Neuronal stem cell (in vitro differentiated cells): ENCODE data around the gene PANX1.

ENCODE experiments used
- DNase-seq: peaks from one replicate; pipeline ENCODE4 v3.0.0-alpha.2; 2013; ENCODE audit warnings: low spot score
- H2AFZ ChIP-seq: one replicate; pipeline ENCODE4 v1.6.1; 2013; ENCODE audit warnings: mild to moderate bottlenecking, low read length, inconsistent platforms
- H2AK5ac ChIP-seq: 2 replicates; pipeline ENCODE4 v1.6.1; 2013; ENCODE audit warnings: low read depth, mild to moderate bottlenecking, inconsistent platforms, low read length, moderate library complexity, mixed read lengths
- H2BK120ac ChIP-seq: 2 replicates; pipeline ENCODE4 v1.6.1; 2013; ENCODE audit warnings: low read depth, mild to moderate bottlenecking, inconsistent platforms, low read length, moderate library complexity, mixed read lengths
- H2BK12ac ChIP-seq: one replicate; pipeline ENCODE4 v1.6.1; 2013; ENCODE audit warnings: low read length, inconsistent platforms
- H2BK15ac ChIP-seq: 2 replicates; pipeline ENCODE4 v1.6.1; 2013; ENCODE audit warnings: mild to moderate bottlenecking, low read length, inconsistent platforms, mixed read lengths
- H2BK5ac ChIP-seq: one replicate; pipeline ENCODE4 v1.6.1; 2013; ENCODE audit warnings: inconsistent platforms, mild to moderate bottlenecking, low read length, moderate library complexity
- H3K14ac ChIP-seq: one replicate; pipeline ENCODE4 v1.6.1; 2013; ENCODE audit warnings: low read length, inconsistent platforms
- H3K18ac ChIP-seq: 2 replicates; pipeline ENCODE4 v1.6.1; 2013; ENCODE audit warnings: low read length, inconsistent platforms
- H3K23ac ChIP-seq: 2 replicates; pipeline ENCODE4 v1.6.1; 2013; ENCODE audit warnings: low read depth, mild to moderate bottlenecking, mixed read lengths, low read length, inconsistent platforms; ENCODE audit not compliant: poor library complexity
- H3K27ac ChIP-seq: replicated peaks from 3 replicates; pipeline ENCODE4 v1.5.1; 2013; ENCODE audit warnings: low read length, inconsistent platforms
- H3K27me3 ChIP-seq, 3 experiments: 2 replicates each; pipeline ENCODE4 v1.6.1; 2013; ENCODE audit warnings: low read length in 3 of 3, mild to moderate bottlenecking in 2 of 3, inconsistent platforms in 1 of 3, low read depth in 1 of 3, mixed read lengths in 1 of 3, moderate library complexity in 1 of 3; ENCODE audit not compliant: control insufficient read depth in 3 of 3, insufficient read depth in 3 of 3
- H3K36me3 ChIP-seq, 2 donors: replicated peaks in 1 of 2; 2 replicates each; pipeline ENCODE4 v1.6.1; 2013; ENCODE audit warnings: low read length in 2 of 2; ENCODE audit not compliant: control insufficient read depth in 2 of 2, insufficient read depth in 2 of 2
- H3K4ac ChIP-seq: 2 replicates; pipeline ENCODE4 v1.6.1; 2013; ENCODE audit warnings: inconsistent platforms, mild to moderate bottlenecking, low read length, moderate library complexity
- H3K4me1 ChIP-seq, 2 donors: 1 replicate in 1 of 2; 2 replicates in 1 of 2; pipeline ENCODE4 v1.6.1; 2013; ENCODE audit warnings: low read length in 2 of 2, low read depth in 1 of 2; ENCODE audit not compliant: control insufficient read depth in 2 of 2, insufficient read depth in 1 of 2
- H3K4me2 ChIP-seq: one replicate; pipeline ENCODE4 v1.6.1; 2013; ENCODE audit warnings: mild to moderate bottlenecking, low read length, inconsistent platforms; ENCODE audit not compliant: insufficient read depth, poor library complexity, severe bottlenecking
- H3K4me3 ChIP-seq, 2 donors: 2 replicates each; pipeline ENCODE4 v1.5.1; 2013; ENCODE audit warnings: low read length in 2 of 2, mild to moderate bottlenecking in 2 of 2, inconsistent platforms in 1 of 2, moderate library complexity in 1 of 2
- H3K79me1 ChIP-seq: one replicate; pipeline ENCODE4 v1.6.1; 2013; ENCODE audit warnings: low read depth, mild to moderate bottlenecking, inconsistent platforms, low read length, moderate library complexity
- H3K9ac ChIP-seq: one replicate; pipeline ENCODE4 v1.6.1; 2013; ENCODE audit warnings: mild to moderate bottlenecking, low read depth, low read length, inconsistent platforms; ENCODE audit not compliant: poor library complexity
- H3K9me3 ChIP-seq, 2 donors: replicated peaks in 1 of 2; 2 replicates each; pipeline versions ENCODE3 to v1.6.1; 2013; ENCODE audit warnings: low read length in 2 of 2, mild to moderate bottlenecking in 2 of 2, inconsistent platforms in 1 of 2, low read depth in 1 of 2, mixed read lengths in 1 of 2, moderate library complexity in 1 of 2; ENCODE audit not compliant: control insufficient read depth in 2 of 2, insufficient read depth in 1 of 2
- H4K8ac ChIP-seq: one replicate; pipeline ENCODE4 v1.6.1; 2013; ENCODE audit warnings: low read depth, mild to moderate bottlenecking, inconsistent platforms, low read length, moderate library complexity
- H4K91ac ChIP-seq: one replicate; pipeline ENCODE4 v1.6.1; 2013; ENCODE audit warnings: low read length, low read depth, mild to moderate bottlenecking, inconsistent platforms; ENCODE audit not compliant: poor library complexity
- WGBS, 2 donors: extraction: QIAGEN DNeasy Blood & Tissue Kit; methylation state at CpG; one replicate each; pipeline ENCODE4 v1.1.7; 2013; ENCODE audit warnings: missing lambda C conversion rate in 2 of 2, mixed read lengths in 1 of 2; ENCODE audit not compliant: insufficient read length in 2 of 2, insufficient replicate concordance in 1 of 2; ENCODE audit errors: extremely low coverage in 2 of 2; 5-methylcytosine and 5-hydroxymethylcytosine counted together

The PANX1 gene

DNA sequence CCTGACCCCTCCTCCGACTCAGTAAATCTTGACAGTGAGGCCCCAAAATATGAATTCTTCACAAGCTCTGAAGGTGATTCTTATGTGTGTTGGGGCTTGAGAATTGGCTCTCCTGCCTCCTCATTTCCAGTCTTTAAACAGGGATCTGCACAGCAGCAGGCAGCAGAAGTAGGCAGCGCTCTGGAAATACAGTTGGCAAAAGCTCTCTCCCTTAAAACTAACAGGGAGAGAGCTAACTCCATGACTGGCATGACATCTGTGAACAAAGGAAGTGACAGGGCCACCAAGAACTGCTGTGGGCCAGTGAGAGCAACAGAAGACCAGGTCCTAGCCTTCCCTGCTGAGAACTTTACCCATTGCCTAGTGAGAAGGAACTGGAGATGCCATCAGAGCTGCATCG lies 70.1 kb downstream of the PANX1 start:
- Histone ChIP-seq H3K36me3 (no peaks in the 10 kb centered on the region), H4K8ac (no peak overlapping the region), H3K9me3 (no peaks in the 10 kb centered on the region), H2AFZ (no peak overlapping the region), H3K23ac (no peak overlapping the region), H3K4me1 (peaks cover 0 to 1% of the 10 kb centered on the region in 2 donors), H3K18ac (no peak overlapping the region), H2BK120ac (no peak overlapping the region), H3K79me1 (no peaks in the 10 kb centered on the region), H2BK15ac (no peak overlapping the region), H2BK5ac (no peak overlapping the region), H4K91ac (no peak overlapping the region), H3K4ac (no peak overlapping the region), H3K4me2 (no peak overlapping the region), H3K27me3 (no peaks in the 10 kb centered on the region), H3K14ac (no peak overlapping the region), H3K9ac (no peak overlapping the region), H2AK5ac (no peak overlapping the region), H3K27ac (no peak overlapping the region), H3K4me3 (no peak overlapping the region), H2BK12ac (no peak overlapping the region)
- WGBS, 2 donors = no CpG with 5 or more reads among the region's 3 CpGs
- no peak for DNase-seq

DNA sequence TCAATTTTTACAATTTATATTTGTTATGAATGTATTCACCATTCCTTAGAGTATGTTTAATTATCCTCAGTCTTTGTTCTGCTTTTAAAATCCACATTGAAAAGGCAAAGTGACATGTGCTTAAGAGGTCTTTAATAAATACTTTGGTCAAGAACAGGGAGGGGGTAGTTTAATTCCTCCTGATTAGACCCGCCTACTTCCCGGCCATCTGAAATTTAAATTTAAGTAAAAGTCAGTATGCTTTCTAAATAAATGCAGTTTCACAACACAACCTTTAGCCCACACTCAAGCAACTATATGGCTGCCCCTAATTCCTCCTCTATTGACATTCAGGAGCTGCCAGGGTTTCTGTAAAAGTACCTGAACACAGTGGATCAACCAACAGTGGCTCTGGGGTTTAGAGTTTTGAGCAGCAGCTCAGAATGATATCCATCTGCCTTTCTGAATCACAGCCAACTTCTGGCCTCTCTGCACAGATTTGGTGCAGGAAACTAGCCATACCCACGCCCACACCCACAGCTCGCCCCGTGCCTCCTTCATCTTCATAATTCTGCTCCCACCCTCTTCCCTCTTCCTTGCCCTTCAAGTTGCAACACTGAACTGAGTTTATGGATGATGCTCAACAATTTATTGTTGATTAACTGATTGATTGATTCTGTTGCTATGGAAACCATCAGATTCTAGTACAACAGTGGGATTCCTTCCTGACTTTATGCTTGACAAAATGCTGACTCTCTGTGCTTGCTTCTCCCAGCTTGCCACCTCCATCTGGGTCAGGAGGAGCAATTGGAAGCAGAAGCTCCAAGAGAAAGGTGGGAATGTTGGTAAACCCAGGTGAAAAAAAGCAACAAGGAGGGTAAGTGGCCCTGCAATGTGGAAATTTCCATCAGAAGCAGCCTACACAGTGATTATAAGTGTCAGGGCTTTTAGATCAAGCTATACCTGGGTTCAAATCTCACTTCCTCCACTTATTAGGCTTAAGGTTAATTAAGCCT lies 70.8 kb downstream of the PANX1 start:
- H3K4me3 ChIP-seq = no peak overlapping the region
- no peaks in the 10 kb centered on the region for H3K27me3 ChIP-seq
- H2BK15ac ChIP-seq = no peak overlapping the region
- H3K23ac ChIP-seq = no peak overlapping the region
- no peak overlapping the region for H2BK5ac ChIP-seq
- H3K27ac ChIP-seq = no peak overlapping the region
- no CpG with 5 or more reads among the region's 5 CpGs for WGBS, 2 donors
- H3K9ac ChIP-seq = no peak overlapping the region
- H3K4ac ChIP-seq = no peak overlapping the region
- H3K9me3 ChIP-seq = no peaks in the 10 kb centered on the region
- no peak overlapping the region for H4K91ac ChIP-seq
- H2BK12ac ChIP-seq = no peak overlapping the region
- no peak overlapping the region for H3K4me2 ChIP-seq
- H3K36me3 ChIP-seq = no peaks in the 10 kb centered on the region
- H3K14ac ChIP-seq = no peak overlapping the region
- no peak overlapping the region for H2AK5ac ChIP-seq
- H3K18ac ChIP-seq = no peak overlapping the region
- H2BK120ac ChIP-seq = no peak overlapping the region
- H3K79me1 ChIP-seq = no peaks in the 10 kb centered on the region
- H4K8ac ChIP-seq = no peak overlapping the region
- H2AFZ ChIP-seq = no peak overlapping the region
- H3K4me1 ChIP-seq = peaks cover 0 to 1% of the 10 kb centered on the region in 2 donors
- no peak for DNase-seq

DNA sequence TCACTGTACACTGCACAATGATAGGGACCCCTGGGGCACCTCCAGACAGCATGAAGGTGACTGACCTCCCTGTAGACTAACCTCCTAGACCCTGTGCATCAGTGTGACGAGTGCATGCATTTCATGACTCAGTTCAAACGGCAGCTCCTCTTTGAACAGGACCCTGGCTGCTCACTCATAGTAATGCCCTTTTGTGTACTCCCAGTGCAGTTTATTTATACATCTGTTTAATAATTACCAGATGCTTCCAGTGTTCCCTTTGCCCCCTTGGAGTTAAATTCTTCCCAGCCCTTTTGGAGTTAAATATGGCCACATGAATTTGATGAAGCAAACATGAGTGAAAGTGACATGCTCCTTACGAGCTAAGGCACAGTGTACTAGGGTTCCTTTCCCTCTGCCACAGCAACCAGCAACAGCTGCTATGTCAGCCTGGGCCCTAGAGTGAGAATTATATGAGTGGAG lies 72.4 kb downstream of the PANX1 start:
- no peak overlapping the region for H3K4me2 ChIP-seq

DNA sequence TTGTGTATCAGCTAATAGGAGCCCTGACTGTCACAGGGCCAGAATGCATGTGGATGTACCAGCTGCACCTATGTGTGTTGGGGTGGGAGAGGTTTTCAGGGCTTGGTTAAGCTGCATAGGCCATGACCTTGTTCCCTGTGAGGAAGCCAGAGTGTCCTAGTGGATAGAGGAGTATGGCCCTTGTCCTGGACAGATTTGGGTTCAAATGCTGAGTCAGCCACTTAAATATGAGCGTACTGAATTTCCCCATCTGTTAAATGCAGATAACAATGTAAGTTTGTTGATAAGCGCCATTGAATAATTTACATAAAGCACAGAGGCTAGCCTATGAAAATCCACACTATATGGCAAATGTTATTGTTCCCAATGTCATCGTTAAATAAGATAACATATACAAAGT lies 74.4 kb downstream of the PANX1 start:
- no peaks in the 10 kb centered on the region for H3K27me3 ChIP-seq
- H2AK5ac ChIP-seq = no peak overlapping the region
- H2BK5ac ChIP-seq = no peak overlapping the region
- H3K23ac ChIP-seq = no peak overlapping the region
- no peak overlapping the region for H2BK12ac ChIP-seq
- no peak overlapping the region for H2AFZ ChIP-seq
- no peak overlapping the region for H3K14ac ChIP-seq
- no peak overlapping the region for H2BK120ac ChIP-seq
- no peak for DNase-seq
- H4K8ac ChIP-seq = no peak overlapping the region
- H2BK15ac ChIP-seq = no peak overlapping the region
- H3K4me2 ChIP-seq = no peak overlapping the region
- H3K4me1 ChIP-seq = peaks cover 0 to 1% of the 10 kb centered on the region in 2 donors
- H3K18ac ChIP-seq = no peak overlapping the region
- no peak overlapping the region for H3K4me3 ChIP-seq
- no peak overlapping the region for H3K27ac ChIP-seq
- H3K36me3 ChIP-seq = no peaks in the 10 kb centered on the region
- no CpG with 5 or more reads among the region's 3 CpGs for WGBS, 2 donors
- H3K9ac ChIP-seq = no peak overlapping the region
- no peak overlapping the region for H4K91ac ChIP-seq
- no peak overlapping the region for H3K4ac ChIP-seq
- no peaks in the 10 kb centered on the region for H3K79me1 ChIP-seq
- H3K9me3 ChIP-seq = no peaks in the 10 kb centered on the region

More for the DNA sequence above, 72.4 kb downstream of the PANX1 start:
- Histone ChIP-seq H2BK15ac (no peak overlapping the region), H4K8ac (no peak overlapping the region), H3K23ac (no peak overlapping the region), H3K4me3 (no peak overlapping the region), H2BK5ac (no peak overlapping the region), H3K79me1 (no peaks in the 10 kb centered on the region), H3K27ac (no peak overlapping the region), H2AK5ac (no peak overlapping the region), H4K91ac (no peak overlapping the region), H2AFZ (no peak overlapping the region), H3K18ac (no peak overlapping the region), H2BK12ac (no peak overlapping the region), H2BK120ac (no peak overlapping the region), H3K14ac (no peak overlapping the region), H3K9ac (no peak overlapping the region), H3K36me3 (no peaks in the 10 kb centered on the region), H3K9me3 (no peaks in the 10 kb centered on the region), H3K4me1 (peaks cover 0 to 1% of the 10 kb centered on the region in 2 donors), H3K4ac (no peak overlapping the region), H3K27me3 (no peaks in the 10 kb centered on the region)
- no peak for DNase-seq
- WGBS, 2 donors = no CpG with 5 or more reads among the region's 3 CpGs
